ENCODE measurements around the gene KCND3.
"Not testable (repeated sequence)": the region's sequence is repeated elsewhere in the genome, so short reads cannot be mapped to it uniquely, and the experiment has no call there.

Gene KCND3

GRCh38 chr1:111768023-111768422, 221.4 kb downstream of the KCND3 start:
- no peak for DNase-seq

- DNase-seq: no peak
Observed at GRCh38 chr1:111762332-111762731, 227.1 kb downstream of the KCND3 start.

DNA sequence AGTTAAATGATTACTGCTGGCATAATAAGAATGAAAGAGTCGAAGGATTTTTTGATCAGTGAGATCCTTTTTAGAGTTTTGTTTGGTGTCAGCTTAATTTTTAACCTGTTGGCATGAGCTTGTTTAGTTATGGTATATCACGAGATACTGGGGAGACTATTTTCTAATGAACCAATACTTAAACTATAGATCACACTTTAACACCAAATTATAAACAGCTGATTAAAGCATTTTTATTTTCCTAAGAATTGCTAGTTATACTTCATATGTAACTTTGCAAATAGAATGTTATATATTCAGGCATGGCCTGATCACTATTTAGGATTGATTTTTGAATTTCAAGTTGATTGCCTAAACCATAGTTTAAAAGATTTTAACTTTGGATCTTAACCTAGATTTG, 227.8 kb downstream of the KCND3 start:
- no peak for DNase-seq

- DNase-seq: no peak
Observed at GRCh38 chr1:111758373-111758772, 231.1 kb downstream of the KCND3 start.

- DNase-seq: no peak
Observed at GRCh38 chr1:111756124-111756513, 233.3 kb downstream of the KCND3 start.

GRCh38 chr1:111755331-111756123, 233.9 kb downstream of the KCND3 start, which contains the start of gene DDX20:
TSS of gene DDX20 (plus strand) at chr1:111755901. CDS start at chr1:111755925, 24 bp downstream.
- DNase-seq: peak; percentile 92 to 94

GRCh38 chr1:111754984-111755330, 234.5 kb downstream of the KCND3 start:
- DNase-seq: no peak

GRCh38 chr1:111751906-111752575, 237.4 kb downstream of the KCND3 start:
- DNase-seq: no peak

GRCh38 chr1:111750856-111751255, 238.6 kb downstream of the KCND3 start:
- no peak for DNase-seq

- no peak for DNase-seq
Observed at GRCh38 chr1:111749628-111750027, 239.8 kb downstream of the KCND3 start.

DNA sequence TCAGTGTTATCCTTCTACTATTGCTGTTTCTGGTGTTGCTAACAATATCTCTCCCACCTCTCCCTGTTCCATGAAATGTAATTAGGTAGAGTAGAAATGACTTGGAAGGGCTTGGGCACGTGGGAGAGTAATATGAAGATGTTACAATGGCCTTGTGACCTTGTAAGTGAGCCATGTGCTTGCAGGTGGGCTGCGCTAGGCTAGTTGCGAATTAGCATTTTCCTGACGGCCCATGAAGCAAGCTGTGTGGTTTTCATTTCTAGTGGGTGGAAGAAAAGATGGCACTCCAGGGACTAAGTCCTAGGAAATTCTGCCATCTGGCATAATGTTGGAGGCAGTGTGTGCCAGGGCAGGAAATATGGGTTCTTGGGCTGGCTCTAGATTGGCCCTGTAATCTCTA, 241.5 kb downstream of the KCND3 start:
- no peak for DNase-seq

- peak; percentile 68 to 74 for DNase-seq
Observed at GRCh38 chr1:111747282-111747734, 242.2 kb downstream of the KCND3 start.

GRCh38 chr1:111746614-111746999, 242.9 kb downstream of the KCND3 start:
- DNase-seq: no peak

DNA sequence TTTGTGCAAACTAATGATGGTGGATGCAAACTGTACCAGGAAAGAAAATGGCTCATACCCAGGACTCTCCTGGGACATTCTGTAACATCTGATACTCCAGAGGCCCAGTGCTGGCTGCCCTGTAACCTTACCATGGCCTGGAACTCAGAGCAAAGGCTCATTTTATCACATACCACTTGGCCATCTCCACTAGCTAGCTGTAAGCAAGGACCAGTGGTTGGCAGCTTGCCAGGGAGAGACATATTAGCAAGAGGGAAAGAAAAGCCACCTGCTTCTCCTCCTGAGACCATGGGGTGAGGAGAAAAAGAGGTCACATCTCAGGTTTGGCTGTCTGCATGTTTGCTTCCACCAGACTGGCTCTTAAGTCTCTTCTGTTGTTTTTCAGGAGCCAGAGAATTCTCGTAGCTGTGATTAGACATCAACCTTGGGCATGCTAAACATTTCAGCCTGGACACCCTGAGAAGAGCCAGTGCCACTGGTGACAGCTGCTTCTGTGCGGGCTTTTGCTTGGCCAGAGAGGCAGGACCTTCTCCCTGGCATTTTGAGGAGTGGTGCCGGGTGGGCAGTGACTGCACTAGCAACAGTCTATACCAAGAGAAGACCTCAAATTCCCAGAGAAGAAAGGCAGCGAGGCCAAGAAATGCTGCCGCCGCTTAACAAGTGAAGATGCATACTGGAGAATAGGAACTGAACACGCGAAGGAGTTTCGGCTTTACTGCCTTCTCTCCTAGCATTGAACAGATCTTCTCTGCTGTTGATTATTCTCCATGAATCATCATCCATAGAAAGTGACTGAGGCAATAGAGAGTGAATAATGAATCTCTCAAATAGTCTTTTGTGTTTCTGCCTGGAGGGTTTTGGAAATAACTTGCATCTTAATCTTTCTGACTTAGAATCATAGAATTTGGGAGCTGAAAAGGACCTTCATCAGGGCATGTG, 243.5 kb downstream of the KCND3 start:
- no peak for DNase-seq

DNA sequence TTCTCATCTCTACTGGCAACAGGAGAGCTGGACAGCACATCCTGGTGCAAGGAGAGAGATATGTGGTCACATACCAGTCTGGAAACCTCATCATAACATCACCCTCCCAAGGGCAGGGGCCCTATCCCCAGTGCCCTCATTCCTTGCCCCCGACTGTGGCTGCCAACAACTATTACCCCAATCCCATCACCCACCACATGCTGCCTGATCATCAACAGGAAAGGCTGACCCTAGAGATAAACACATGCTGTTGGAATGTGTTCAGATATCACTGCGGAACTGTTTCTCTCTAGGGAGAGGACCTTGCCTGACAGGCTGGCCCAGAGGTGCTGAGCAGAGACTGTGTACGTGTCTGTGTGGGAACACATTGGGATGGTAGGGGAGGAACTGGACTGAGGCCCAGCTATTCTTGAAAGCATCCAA, 245.8 kb downstream of the KCND3 start:
- DNase-seq: no peak

- DNase-seq: no peak
Observed at GRCh38 chr1:111742938-111743549, 246.4 kb downstream of the KCND3 start.

- DNase-seq: not testable (repeated sequence)
Observed at GRCh38 chr1:111742292-111742691, 247.2 kb downstream of the KCND3 start.

DNA sequence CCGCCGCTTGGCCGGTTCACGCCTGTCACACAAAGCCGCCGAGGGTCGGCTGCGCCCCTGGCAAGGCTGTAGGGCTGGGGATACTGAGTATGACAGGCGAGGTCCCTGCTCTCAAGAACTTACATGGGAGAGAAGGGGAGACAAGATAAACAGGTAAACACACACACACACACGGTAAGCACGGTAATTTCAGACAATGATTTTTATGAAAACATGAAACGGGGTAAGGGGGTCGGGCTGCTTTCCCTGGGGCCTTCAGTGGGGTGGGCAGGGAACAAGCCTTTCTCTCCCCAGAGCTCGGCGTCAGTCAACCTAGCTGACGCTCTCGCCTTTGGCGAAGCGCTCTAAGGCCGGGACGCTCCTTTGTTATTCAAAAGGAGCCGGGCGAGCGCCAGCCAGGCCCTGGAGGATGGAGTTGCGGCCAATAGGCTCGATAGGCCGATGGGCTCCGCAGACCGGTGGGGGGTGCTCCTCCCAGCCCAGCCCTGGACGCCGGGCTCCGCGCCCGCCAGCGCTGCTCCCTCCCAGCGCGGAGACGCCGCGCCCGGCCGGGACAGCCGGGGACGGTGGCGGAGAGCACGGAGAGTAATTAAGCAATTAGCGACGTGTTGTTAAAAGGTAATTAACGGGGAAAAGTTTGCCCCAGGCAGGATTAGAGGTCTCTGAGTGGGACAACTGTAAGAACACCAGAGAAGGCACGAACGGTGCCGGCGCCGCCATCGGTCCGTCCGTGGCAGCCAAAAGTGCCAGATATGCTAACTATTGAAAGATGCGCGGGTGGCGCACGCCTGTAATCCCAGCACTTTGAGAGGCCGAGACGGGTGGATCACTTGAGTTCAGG, 249.3 kb downstream of the KCND3 start:
- no peak for DNase-seq

DNA sequence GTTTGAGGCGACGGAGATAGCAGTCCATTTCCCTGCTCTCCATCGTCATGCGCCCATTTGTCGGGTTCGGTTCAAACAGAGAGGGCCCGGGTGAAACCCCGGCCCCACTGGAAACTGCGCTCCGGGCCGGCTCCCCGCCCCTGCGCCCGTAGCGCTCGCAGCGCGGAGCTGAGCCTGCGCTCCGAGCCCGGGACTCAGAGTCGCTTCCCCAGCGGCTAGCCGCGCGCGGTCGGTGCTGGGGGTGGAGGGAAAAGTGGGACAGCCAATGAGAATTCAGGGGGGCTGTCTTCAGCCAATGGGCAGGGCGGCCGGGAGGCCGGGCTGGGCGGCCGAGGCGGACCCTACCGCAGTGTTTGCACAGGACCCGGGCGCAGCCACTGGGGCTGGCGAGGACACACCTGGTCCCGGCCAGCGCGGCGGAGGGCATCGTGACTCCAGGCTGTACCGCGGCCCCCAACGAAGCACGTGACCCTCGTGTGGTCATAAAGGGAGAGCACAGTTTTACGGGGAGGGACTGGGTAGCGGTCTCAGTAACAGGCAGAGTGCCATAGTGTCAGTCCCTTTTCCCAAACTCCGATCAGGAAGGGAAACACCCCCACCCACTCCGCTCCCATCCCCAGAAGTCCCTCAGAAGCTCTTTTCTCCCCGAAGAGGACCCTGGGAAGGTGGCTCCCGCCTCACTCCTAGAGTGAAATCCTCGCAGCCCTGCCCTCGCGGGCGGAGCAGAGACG, 250.1 kb downstream of the KCND3 start, which contains the start of gene INKA2:
INKA2 (minus strand) TSS at position 202 of the 731 bp plus-strand sequence; CDS start at position 49, 153 bp downstream.
- peak; percentile 79 to 80 for DNase-seq

GRCh38 chr1:111738436-111739193, 250.9 kb downstream of the KCND3 start:
- peak; percentile 38 to 51 for DNase-seq
